Peyer's patch (tissue), 4 donors: ENCODE data around the gene RAD51B. TPM values are rescaled to one million over a fixed set of nuclear protein-coding genes. Genes with fewer than 3 reads are reported as not detected.

Experiments
- DNase-seq, 3 donors: peaks; one replicate each; pipeline ENCODE4 v3.0.0-alpha.2; 2017 to 2019
- H3K27ac ChIP-seq, 4 donors: fragments of 200-600 bp; sonication (generic); one replicate each; pipeline ENCODE4 v1.5.1; 2016 to 2019
- H3K27me3 ChIP-seq, 2 donors: fragments of 200-600 bp; sonication (generic); one replicate each; pipeline ENCODE4 v1.5.1; 2019
- H3K36me3 ChIP-seq, 3 donors: fragments of 200-600 bp; sonication (generic); one replicate each; pipeline ENCODE4 v1.5.1; 2016 to 2019
- H3K4me1 ChIP-seq, 4 donors: fragments of 200-600 bp; sonication (generic); one replicate each; pipeline ENCODE4 v1.5.1; 2016 to 2019
- H3K4me3 ChIP-seq, 4 donors: fragments of 200-600 bp; sonication (generic); 1 replicate in 3 of 4; 2 replicates in 1 of 4; pipeline ENCODE4 v1.5.1; 2016 to 2019; ENCODE audit warnings: mild to moderate bottlenecking in 1 of 4
- H3K9me3 ChIP-seq, 4 donors: fragments of 200-600 bp; sonication (generic); one replicate each; pipeline ENCODE4 v1.5.1; 2016 to 2019; ENCODE audit warnings: mild to moderate bottlenecking in 1 of 4
- CTCF ChIP-seq, 6 experiments: fragments of 450-650 bp in 4 of 6; fragments of 200-600 bp in 2 of 6; sonication (generic) in 1 of 6; IDR thresholded peaks; one replicate each; pipeline ENCODE4 v1.5.1; 2017 to 2019; ENCODE audit warnings: antibody characterized with exemption in 6 of 6, mild to moderate bottlenecking in 3 of 6, moderate library complexity in 1 of 6
- POLR2A ChIP-seq, 2 donors: fragments of 450-650 bp; IDR thresholded peaks; one replicate each; pipeline ENCODE4 v1.5.1; 2017; ENCODE audit warnings: antibody characterized with exemption in 2 of 2, mild to moderate bottlenecking in 2 of 2, moderate library complexity in 2 of 2
- total RNA-seq, 4 donors: library from RNA; depleted of rRNA; stranded (reverse); fragments of >200 nt; gene quantifications; one replicate each; pipeline ENCODE4 v1.1.0, GENCODE V29; 2016

The RAD51B gene
- 100 to 1,000 TPM in 1 of 4 donors, 10 to 100 TPM in 3; 12.6 to 103 (median 33.1) TPM for total RNA-seq

GRCh38 chr14:67819563-67820421 is at the start of gene RAD51B:
Gene RAD51B, plus strand, starts transcription at chr14:67819779.
- Histone ChIP-seq H3K4me1 (peaks cover 0 to 11% (median 1%) of the 10 kb centered on the region in 4 donors), H3K27ac (peak within 1 kb of the TSS; percentile 74 to 79 (median 76)), H3K4me3 (peak within 1 kb of the TSS; percentile 58 to 93 (median 74)), H3K36me3 (no peaks in the 10 kb centered on the region), H3K9me3 (no peaks in the 10 kb centered on the region), H3K27me3 (no peaks in the 10 kb centered on the region)
- TF ChIP-seq CTCF (IDR thresholded peaks at IDR 0.05) (no peak), POLR2A (IDR thresholded peaks at IDR 0.05) (no peak)
- peak; percentile 86 to 94 (median 87) for DNase-seq

GRCh38 chr14:67773844-67774377 is 45.7 kb upstream of the RAD51B start:
- no peak for DNase-seq
- no peaks in the 10 kb centered on the region for H3K27me3 ChIP-seq
- H3K4me3 ChIP-seq = no peak overlapping the region
- H3K27ac ChIP-seq = no peak overlapping the region
- no peak for TF ChIP-seq POLR2A (IDR thresholded peaks at IDR 0.05)
- TF ChIP-seq CTCF (IDR thresholded peaks at IDR 0.05) = no peak
- no peaks in the 10 kb centered on the region for H3K4me1 ChIP-seq
- H3K9me3 ChIP-seq = no peaks in the 10 kb centered on the region
- H3K36me3 ChIP-seq = peaks cover 0 to 99% (median 0%) of the 10 kb centered on the region in 3 donors

GRCh38 chr14:67776653-67777322 is 42.8 kb upstream of the RAD51B start:
- no peak overlapping the region for H3K4me3 ChIP-seq
- H3K9me3 ChIP-seq = no peaks in the 10 kb centered on the region
- H3K27me3 ChIP-seq = no peaks in the 10 kb centered on the region
- H3K4me1 ChIP-seq = no peaks in the 10 kb centered on the region
- no peak overlapping the region for H3K27ac ChIP-seq
- H3K36me3 ChIP-seq = peaks cover 0 to 99% (median 0%) of the 10 kb centered on the region in 3 donors
- no peak for TF ChIP-seq CTCF (IDR thresholded peaks at IDR 0.05)
- TF ChIP-seq POLR2A (IDR thresholded peaks at IDR 0.05) = no peak
- no peak for DNase-seq

GRCh38 chr14:67778792-67779191 is 40.8 kb upstream of the RAD51B start:
- H3K27me3 ChIP-seq = no peaks in the 10 kb centered on the region
- H3K9me3 ChIP-seq = no peaks in the 10 kb centered on the region
- H3K36me3 ChIP-seq = peaks cover 0 to 99% (median 3%) of the 10 kb centered on the region in 3 donors
- TF ChIP-seq CTCF (IDR thresholded peaks at IDR 0.05) (no peak), POLR2A (IDR thresholded peaks at IDR 0.05) (no peak)
- H3K4me1 ChIP-seq = no peaks in the 10 kb centered on the region
- H3K4me3 ChIP-seq = no peak overlapping the region
- DNase-seq = no peak
- no peak overlapping the region for H3K27ac ChIP-seq

GRCh38 chr14:67782090-67782489 is 37.5 kb upstream of the RAD51B start:
- TF ChIP-seq POLR2A (IDR thresholded peaks at IDR 0.05) = no peak
- TF ChIP-seq CTCF (IDR thresholded peaks at IDR 0.05) = no peak
- peaks cover 0 to 98% (median 3%) of the 10 kb centered on the region in 3 donors for H3K36me3 ChIP-seq

More at GRCh38 chr14:67782090-67782489, 37.5 kb upstream of the RAD51B start:
- Histone ChIP-seq H3K27ac (no peak overlapping the region), H3K27me3 (no peaks in the 10 kb centered on the region), H3K4me3 (no peak overlapping the region), H3K4me1 (no peaks in the 10 kb centered on the region), H3K9me3 (no peaks in the 10 kb centered on the region)
- no peak for DNase-seq
